Calu3 (cell line): ENCODE measurements around the gene NUDC. TPM values are rescaled to one million over a fixed set of nuclear protein-coding genes. Genes with fewer than 3 reads are reported as not detected.

Experiments
- BruUV-seq: library from RNA; stranded (reverse); fragments of 400-500 nt; replicated peaks from 2 replicates; lab custom pipeline; 2021; lab: Mats Ljungman, UMichigan
- CTCF ChIA-PET: fragments of 300-600 bp; sonication (Branson Sonifier 250); formaldehyde crosslinking; loops from one replicate; lab custom pipeline; 2022; ENCODE audit warnings: antibody characterized with exemption; lab: Charles Lee
- DNase-seq: peaks from one replicate; pipeline ENCODE4 v3.0.0; 2022
- H3K27ac Mint-ChIP-seq: one replicate; pipeline ENCODE4 v1.8.0; 2022; ENCODE audit warnings: mixed read lengths; ENCODE audit not compliant: unreplicated experiment
- H3K27me3 Mint-ChIP-seq: one replicate; pipeline ENCODE4 v1.8.0; 2022; ENCODE audit warnings: mixed read lengths; ENCODE audit not compliant: unreplicated experiment
- H3K36me3 Mint-ChIP-seq: one replicate; pipeline ENCODE4 v1.8.0; 2022; ENCODE audit warnings: mild to moderate bottlenecking, moderate library complexity, mixed read lengths; ENCODE audit not compliant: insufficient read depth, unreplicated experiment
- H3K4me1 Mint-ChIP-seq: one replicate; pipeline ENCODE4 v1.8.0; 2022; ENCODE audit warnings: mild to moderate bottlenecking, low read depth, mixed read lengths; ENCODE audit not compliant: unreplicated experiment
- H3K4me3 Mint-ChIP-seq: one replicate; pipeline ENCODE4 v1.8.0; 2022; ENCODE audit warnings: mild to moderate bottlenecking, low read depth, moderate library complexity, mixed read lengths; ENCODE audit not compliant: unreplicated experiment
- H3K9me3 Mint-ChIP-seq: one replicate; pipeline ENCODE4 v1.8.0; 2022; ENCODE audit warnings: low read depth, mixed read lengths; ENCODE audit not compliant: unreplicated experiment
- intact Hi-C: fragments of 100-400 bp; cut with micrococcal nuclease; formaldehyde crosslinking; loops from one replicate; pipeline ENCODE4 v1.10.0; 2022; ENCODE audit not compliant: unreplicated experiment
- total RNA-seq: library from RNA; stranded (reverse); gene quantifications from 2 replicates; pipeline ENCODE4 v1.2.3, GENCODE V29; 2022
- TF ChIP-seq, protein P1 (sequence below): fragments of 200-600 bp; IDR thresholded peaks from one replicate; pipeline ENCODE4 v1.8.0; 2022; ENCODE audit warnings: antibody characterized with exemption; ENCODE audit not compliant: unreplicated experiment

NUDC gene
- total RNA-seq, 1 experiment from 2014 or later = 101 TPM

DNA sequence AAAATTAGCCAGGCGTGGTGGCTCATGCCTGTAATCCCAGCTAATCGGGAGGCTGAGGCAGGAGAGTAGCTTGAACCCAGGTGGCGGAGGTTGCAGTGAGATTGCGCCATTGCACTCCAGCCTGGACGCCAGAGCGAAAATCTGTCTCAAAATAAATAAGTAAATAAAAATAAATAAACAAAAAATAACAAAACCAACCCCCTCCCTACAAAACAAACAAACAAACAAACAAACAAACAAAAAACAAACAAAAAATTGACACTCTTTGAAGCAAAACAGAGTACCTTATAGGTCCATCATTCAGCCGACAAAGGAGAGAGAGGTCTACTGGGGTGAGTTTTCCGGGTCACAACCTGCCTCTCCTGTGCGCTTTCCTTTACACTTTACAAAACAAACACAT lies 44.1 kb downstream of the NUDC start:
- H3K36me3 Mint-ChIP-seq = peaks cover 3% of the 10 kb centered on the region
- no peak overlapping the region for H3K27ac Mint-ChIP-seq
- DNase-seq = no peak
- no peak overlapping the region for H3K4me3 Mint-ChIP-seq
- H3K4me1 Mint-ChIP-seq = peaks cover 36% of the 10 kb centered on the region
- no peaks in the 10 kb centered on the region for H3K27me3 Mint-ChIP-seq
- no TSS peak for BruUV-seq
- CTCF ChIA-PET = interaction anchor here (0.8 kb wide), 1 partner anchor 29 kb away, joined by 3 read pairs; no protein-coding TSS in a partner anchor
- no peaks in the 10 kb centered on the region for H3K9me3 Mint-ChIP-seq
- intact Hi-C loops = loop anchor here (2.0 kb wide), 1 partner anchor 31 kb away; no protein-coding TSS in a partner anchor
- TF ChIP-seq, protein P1, sequence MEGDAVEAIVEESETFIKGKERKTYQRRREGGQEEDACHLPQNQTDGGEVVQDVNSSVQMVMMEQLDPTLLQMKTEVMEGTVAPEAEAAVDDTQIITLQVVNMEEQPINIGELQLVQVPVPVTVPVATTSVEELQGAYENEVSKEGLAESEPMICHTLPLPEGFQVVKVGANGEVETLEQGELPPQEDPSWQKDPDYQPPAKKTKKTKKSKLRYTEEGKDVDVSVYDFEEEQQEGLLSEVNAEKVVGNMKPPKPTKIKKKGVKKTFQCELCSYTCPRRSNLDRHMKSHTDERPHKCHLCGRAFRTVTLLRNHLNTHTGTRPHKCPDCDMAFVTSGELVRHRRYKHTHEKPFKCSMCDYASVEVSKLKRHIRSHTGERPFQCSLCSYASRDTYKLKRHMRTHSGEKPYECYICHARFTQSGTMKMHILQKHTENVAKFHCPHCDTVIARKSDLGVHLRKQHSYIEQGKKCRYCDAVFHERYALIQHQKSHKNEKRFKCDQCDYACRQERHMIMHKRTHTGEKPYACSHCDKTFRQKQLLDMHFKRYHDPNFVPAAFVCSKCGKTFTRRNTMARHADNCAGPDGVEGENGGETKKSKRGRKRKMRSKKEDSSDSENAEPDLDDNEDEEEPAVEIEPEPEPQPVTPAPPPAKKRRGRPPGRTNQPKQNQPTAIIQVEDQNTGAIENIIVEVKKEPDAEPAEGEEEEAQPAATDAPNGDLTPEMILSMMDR = no peak

DNA sequence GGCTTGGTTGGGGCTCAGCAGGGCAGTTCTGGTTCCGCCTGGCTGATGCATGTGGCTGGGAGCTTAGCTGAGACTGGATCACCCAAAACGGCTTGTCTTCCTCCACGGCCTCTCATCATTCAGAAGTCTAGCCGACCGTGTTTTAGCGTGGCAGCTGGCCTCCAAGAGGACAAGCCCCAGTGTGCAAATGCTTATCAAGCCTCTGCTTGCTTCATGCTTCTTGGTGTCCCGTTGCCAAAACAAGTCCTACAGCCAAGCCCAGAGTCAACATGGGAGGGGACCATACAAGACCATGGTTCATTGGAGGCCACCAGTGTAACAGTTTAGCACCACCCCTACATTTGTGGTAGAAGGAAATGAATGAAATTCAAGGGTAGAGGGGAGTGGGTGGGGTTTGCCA lies 49.3 kb downstream of the NUDC start:
- TF ChIP-seq, protein P1 = no peak
- no peaks in the 10 kb centered on the region for H3K27me3 Mint-ChIP-seq
- H3K36me3 Mint-ChIP-seq = no peaks in the 10 kb centered on the region
- H3K27ac Mint-ChIP-seq = no peak overlapping the region
- DNase-seq = peak; percentile 40
- no peaks in the 10 kb centered on the region for H3K9me3 Mint-ChIP-seq
- BruUV-seq = no TSS peak
- H3K4me3 Mint-ChIP-seq = no peak overlapping the region
- H3K4me1 Mint-ChIP-seq = peaks cover 22% of the 10 kb centered on the region
- CTCF ChIA-PET = interaction anchor here (1.1 kb wide), 1 partner anchor 27 kb away, joined by 3 read pairs; no protein-coding TSS in a partner anchor
- intact Hi-C loops = no loop called here

DNA sequence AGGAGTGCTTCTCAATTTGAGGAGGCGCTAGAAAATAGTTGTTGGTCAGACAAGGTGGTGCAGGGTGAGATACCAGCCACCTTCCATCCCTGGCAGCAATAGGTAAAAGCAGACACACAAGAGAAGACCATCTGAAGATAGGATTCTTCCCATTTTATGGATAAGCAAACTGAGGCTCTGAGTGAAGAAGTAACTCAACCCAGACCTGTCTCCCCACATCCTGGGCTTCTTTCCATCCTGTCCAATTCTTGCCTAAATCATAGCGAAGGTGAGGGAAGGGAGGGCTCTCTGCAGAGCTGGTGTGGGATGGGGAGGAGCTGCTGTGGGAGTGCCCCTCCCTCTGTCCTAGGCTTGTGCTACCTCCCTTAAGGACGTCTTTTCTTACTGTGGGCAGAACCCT lies 50.0 kb downstream of the NUDC start:
- Mint-ChIP-seq H3K9me3 (no peaks in the 10 kb centered on the region), H3K4me3 (no peak overlapping the region), H3K36me3 (no peaks in the 10 kb centered on the region), H3K27ac (no peak overlapping the region), H3K27me3 (no peaks in the 10 kb centered on the region), H3K4me1 (peaks cover 20% of the 10 kb centered on the region)
- TF ChIP-seq, protein P1 = no peak
- no peak for DNase-seq
- intact Hi-C loops = no loop called here
- BruUV-seq = no TSS peak
- CTCF ChIA-PET = no interaction called here

DNA sequence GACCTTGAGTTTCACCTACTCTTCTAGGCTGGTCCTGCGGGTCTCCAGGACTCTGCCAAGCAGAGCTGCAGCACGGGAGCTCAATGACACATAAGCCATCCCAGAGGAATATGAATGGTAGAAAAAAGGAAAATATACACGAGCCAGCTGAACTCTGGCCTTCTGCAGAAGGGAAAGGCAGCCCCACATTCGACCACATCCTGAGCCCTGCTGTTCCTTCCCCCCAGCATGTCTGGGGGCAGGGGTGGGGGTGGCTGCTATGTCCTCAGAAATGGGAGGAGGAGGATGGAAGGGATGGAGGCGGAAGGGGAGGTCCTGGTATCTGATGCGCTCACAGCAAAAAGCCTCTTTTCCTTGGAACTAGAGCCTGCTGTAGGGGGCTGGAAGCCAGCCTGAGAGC lies 50.8 kb downstream of the NUDC start:
- intact Hi-C loops = no loop called here
- CTCF ChIA-PET = no interaction called here
- Mint-ChIP-seq H3K4me1 (peaks cover 23% of the 10 kb centered on the region), H3K27ac (no peak overlapping the region), H3K4me3 (no peak overlapping the region), H3K27me3 (no peaks in the 10 kb centered on the region), H3K9me3 (no peaks in the 10 kb centered on the region), H3K36me3 (no peaks in the 10 kb centered on the region)
- BruUV-seq = no TSS peak
- TF ChIP-seq, protein P1 = no peak
- DNase-seq = no peak
